HFF-Myc (cell line): ENCODE results near the gene VAT1.
A peak's percentile ranks its signal among the peaks of the same experiment; 100 is the strongest.
"Not testable (repeated sequence)": the region's sequence is repeated elsewhere in the genome, so short reads cannot be mapped to it uniquely, and the experiment has no call there.

ENCODE experiments used
- DNase-seq: peaks from one replicate; pipeline ENCODE4 v3.0.0-alpha.2; 2011; ENCODE audit warnings: low read depth; ENCODE audit errors: extremely low read depth
- H3K4me3 ChIP-seq: replicated peaks from 2 replicates; pipeline ENCODE4 v1.5.1; 2011; ENCODE audit warnings: low read depth, mild to moderate bottlenecking, control low read depth, low read length
- CTCF ChIP-seq: IDR thresholded peaks from 2 replicates; pipeline ENCODE4 v1.5.1; 2012; ENCODE audit warnings: mild to moderate bottlenecking, low read depth, low read length, control low read depth; ENCODE audit errors: missing control alignments

Gene VAT1

GRCh38 chr17:43006639-43007551 lies 15.3 kb downstream of the VAT1 start, which contains the start of gene IFI35:
Gene IFI35 (plus strand): TSS chr17:43006784. CDS start chr17:43006948, 164 bp downstream.
- DNase-seq: peak; percentile 65
- peak within 1 kb of the TSS; percentile 46 for H3K4me3 ChIP-seq
- TF ChIP-seq CTCF: peak; percentile 28

- no peak overlapping the region for H3K4me3 ChIP-seq
- DNase-seq: no peak
These were observed 18.5 kb downstream of the VAT1 start for GRCh38 chr17:43003542-43004172.

GRCh38 chr17:43000894-43001293 lies 21.3 kb downstream of the VAT1 start:
- H3K4me3 ChIP-seq: peak overlapping the region; percentile 100
- not testable (repeated sequence) for DNase-seq

More at GRCh38 chr17:43003542-43004172, 18.5 kb downstream of the VAT1 start:
- TF ChIP-seq CTCF: no peak

GRCh38 chr17:42999003-42999525 lies 23.1 kb downstream of the VAT1 start:
- peak overlapping the region; percentile 100 for H3K4me3 ChIP-seq
- DNase-seq: no peak
- no peak for TF ChIP-seq CTCF

GRCh38 chr17:42997984-42998938 lies 23.9 kb downstream of the VAT1 start, which contains the start of gene RPL27:
Gene RPL27 (plus strand): TSS chr17:42998419. CDS start chr17:42998751, 332 bp downstream.
- H3K4me3 ChIP-seq: peak within 1 kb of the TSS; percentile 100
- DNase-seq: peak; percentile 100
- peak; percentile 81 for TF ChIP-seq CTCF

GRCh38 chr17:42997390-42997983 lies 24.7 kb downstream of the VAT1 start:
- TF ChIP-seq CTCF: no peak
- DNase-seq: no peak
- H3K4me3 ChIP-seq: peak overlapping the region; percentile 10; the same call in 1 of the 2 replicates

GRCh38 chr17:42993913-42994312 lies 28.3 kb downstream of the VAT1 start:
- not testable (repeated sequence) for DNase-seq, H3K4me3 ChIP-seq
